H1 (cell line): ENCODE measurements around the gene UBR7. TPM values are rescaled to one million over a fixed set of nuclear protein-coding genes. Genes with fewer than 3 reads are reported as not detected.

Experiments
- CBX8 ChIP-seq: fragments of 300-800, 300-1000 bp; sonication (generic); IDR thresholded peaks from 2 replicates; pipeline ENCODE4 v1.7.1; 2016; ENCODE audit warnings: low read depth, low read length, borderline replicate concordance
- CREB1 ChIP-seq: IDR thresholded peaks from 2 replicates; pipeline ENCODE4 v1.6.1; 2012; ENCODE audit warnings: inconsistent platforms
- GTF2F1 ChIP-seq: IDR thresholded peaks from 2 replicates; pipeline ENCODE4 v1.6.1; 2012; ENCODE audit warnings: low read depth, low read length, improper control_type of control experiment, borderline replicate concordance
- KDM4A ChIP-seq: IDR thresholded peaks from one replicate; pipeline ENCODE4 v1.7.1; 2012; ENCODE audit warnings: low read depth, mild to moderate bottlenecking, moderate library complexity, low read length, inconsistent platforms; ENCODE audit not compliant: severe bottlenecking
- POLR2AphosphoS5 ChIP-seq: IDR thresholded peaks from 2 replicates; pipeline ENCODE4 v1.6.1; 2011; ENCODE audit warnings: low read depth, low read length
- SIX5 ChIP-seq: IDR thresholded peaks from 2 replicates; pipeline ENCODE4 v1.6.1; 2011; ENCODE audit warnings: mild to moderate bottlenecking, low read depth, low read length
- TAF1 ChIP-seq: IDR thresholded peaks from 2 replicates; pipeline ENCODE4 v1.6.1; 2011; ENCODE audit warnings: mild to moderate bottlenecking, low read depth, low read length
- polyA plus RNA-seq, 7 experiments: library from polyadenylated mRNA; depleted of rRNA in 3 of 7; stranded (reverse) in 5 of 7; unstranded in 2 of 7; fragments of >200 nt in 5 of 7; fragments of 200-250 nt in 2 of 7; gene quantifications; 1 replicate in 5 of 7; 2 replicates in 1 of 7; 4 replicates in 1 of 7; pipeline versions ENCODE4 v1.2.1 to v1.2.3, GENCODE V29; 2011 to 2013; ENCODE audit warnings: missing spikeins in 2 of 7, mixed read lengths in 2 of 7
- total RNA-seq: library from RNA; stranded (reverse); fragmentation: NEBNext Ultra II Directional; extraction: Animal tissue kit (Norgen Biotek cat#: 25700); gene quantifications from 2 replicates; pipeline ENCODE4 v1.2.1, GENCODE V29; 2021
- TF ChIP-seq, protein P1 (sequence below): fragments of 300-600 bp; sonication (generic); IDR thresholded peaks from 2 replicates; pipeline ENCODE4 v1.7.1; 2012; ENCODE audit warnings: low read length, moderate library complexity, mild to moderate bottlenecking, inconsistent platforms; ENCODE audit not compliant: insufficient replicate concordance

UBR7 gene
- total and polyA plus RNA-seq, 2 of the 8 experiments (the other 6 are each of a cell fraction or from before 2014, with no cell fraction given) = 20.1 to 28.4 TPM

- TF ChIP-seq, protein P1, sequence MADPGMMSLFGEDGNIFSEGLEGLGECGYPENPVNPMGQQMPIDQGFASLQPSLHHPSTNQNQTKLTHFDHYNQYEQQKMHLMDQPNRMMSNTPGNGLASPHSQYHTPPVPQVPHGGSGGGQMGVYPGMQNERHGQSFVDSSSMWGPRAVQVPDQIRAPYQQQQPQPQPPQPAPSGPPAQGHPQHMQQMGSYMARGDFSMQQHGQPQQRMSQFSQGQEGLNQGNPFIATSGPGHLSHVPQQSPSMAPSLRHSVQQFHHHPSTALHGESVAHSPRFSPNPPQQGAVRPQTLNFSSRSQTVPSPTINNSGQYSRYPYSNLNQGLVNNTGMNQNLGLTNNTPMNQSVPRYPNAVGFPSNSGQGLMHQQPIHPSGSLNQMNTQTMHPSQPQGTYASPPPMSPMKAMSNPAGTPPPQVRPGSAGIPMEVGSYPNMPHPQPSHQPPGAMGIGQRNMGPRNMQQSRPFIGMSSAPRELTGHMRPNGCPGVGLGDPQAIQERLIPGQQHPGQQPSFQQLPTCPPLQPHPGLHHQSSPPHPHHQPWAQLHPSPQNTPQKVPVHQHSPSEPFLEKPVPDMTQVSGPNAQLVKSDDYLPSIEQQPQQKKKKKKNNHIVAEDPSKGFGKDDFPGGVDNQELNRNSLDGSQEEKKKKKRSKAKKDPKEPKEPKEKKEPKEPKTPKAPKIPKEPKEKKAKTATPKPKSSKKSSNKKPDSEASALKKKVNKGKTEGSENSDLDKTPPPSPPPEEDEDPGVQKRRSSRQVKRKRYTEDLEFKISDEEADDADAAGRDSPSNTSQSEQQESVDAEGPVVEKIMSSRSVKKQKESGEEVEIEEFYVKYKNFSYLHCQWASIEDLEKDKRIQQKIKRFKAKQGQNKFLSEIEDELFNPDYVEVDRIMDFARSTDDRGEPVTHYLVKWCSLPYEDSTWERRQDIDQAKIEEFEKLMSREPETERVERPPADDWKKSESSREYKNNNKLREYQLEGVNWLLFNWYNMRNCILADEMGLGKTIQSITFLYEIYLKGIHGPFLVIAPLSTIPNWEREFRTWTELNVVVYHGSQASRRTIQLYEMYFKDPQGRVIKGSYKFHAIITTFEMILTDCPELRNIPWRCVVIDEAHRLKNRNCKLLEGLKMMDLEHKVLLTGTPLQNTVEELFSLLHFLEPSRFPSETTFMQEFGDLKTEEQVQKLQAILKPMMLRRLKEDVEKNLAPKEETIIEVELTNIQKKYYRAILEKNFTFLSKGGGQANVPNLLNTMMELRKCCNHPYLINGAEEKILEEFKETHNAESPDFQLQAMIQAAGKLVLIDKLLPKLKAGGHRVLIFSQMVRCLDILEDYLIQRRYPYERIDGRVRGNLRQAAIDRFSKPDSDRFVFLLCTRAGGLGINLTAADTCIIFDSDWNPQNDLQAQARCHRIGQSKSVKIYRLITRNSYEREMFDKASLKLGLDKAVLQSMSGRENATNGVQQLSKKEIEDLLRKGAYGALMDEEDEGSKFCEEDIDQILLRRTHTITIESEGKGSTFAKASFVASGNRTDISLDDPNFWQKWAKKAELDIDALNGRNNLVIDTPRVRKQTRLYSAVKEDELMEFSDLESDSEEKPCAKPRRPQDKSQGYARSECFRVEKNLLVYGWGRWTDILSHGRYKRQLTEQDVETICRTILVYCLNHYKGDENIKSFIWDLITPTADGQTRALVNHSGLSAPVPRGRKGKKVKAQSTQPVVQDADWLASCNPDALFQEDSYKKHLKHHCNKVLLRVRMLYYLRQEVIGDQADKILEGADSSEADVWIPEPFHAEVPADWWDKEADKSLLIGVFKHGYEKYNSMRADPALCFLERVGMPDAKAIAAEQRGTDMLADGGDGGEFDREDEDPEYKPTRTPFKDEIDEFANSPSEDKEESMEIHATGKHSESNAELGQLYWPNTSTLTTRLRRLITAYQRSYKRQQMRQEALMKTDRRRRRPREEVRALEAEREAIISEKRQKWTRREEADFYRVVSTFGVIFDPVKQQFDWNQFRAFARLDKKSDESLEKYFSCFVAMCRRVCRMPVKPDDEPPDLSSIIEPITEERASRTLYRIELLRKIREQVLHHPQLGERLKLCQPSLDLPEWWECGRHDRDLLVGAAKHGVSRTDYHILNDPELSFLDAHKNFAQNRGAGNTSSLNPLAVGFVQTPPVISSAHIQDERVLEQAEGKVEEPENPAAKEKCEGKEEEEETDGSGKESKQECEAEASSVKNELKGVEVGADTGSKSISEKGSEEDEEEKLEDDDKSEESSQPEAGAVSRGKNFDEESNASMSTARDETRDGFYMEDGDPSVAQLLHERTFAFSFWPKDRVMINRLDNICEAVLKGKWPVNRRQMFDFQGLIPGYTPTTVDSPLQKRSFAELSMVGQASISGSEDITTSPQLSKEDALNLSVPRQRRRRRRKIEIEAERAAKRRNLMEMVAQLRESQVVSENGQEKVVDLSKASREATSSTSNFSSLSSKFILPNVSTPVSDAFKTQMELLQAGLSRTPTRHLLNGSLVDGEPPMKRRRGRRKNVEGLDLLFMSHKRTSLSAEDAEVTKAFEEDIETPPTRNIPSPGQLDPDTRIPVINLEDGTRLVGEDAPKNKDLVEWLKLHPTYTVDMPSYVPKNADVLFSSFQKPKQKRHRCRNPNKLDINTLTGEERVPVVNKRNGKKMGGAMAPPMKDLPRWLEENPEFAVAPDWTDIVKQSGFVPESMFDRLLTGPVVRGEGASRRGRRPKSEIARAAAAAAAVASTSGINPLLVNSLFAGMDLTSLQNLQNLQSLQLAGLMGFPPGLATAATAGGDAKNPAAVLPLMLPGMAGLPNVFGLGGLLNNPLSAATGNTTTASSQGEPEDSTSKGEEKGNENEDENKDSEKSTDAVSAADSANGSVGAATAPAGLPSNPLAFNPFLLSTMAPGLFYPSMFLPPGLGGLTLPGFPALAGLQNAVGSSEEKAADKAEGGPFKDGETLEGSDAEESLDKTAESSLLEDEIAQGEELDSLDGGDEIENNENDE = no peak
- no peak for TF ChIP-seq GTF2F1
- TF ChIP-seq SIX5 = no peak
- TF ChIP-seq POLR2AphosphoS5 = no peak
- no peak for TF ChIP-seq KDM4A
- no peak for TF ChIP-seq CBX8
- no peak for TF ChIP-seq TAF1
- no peak for TF ChIP-seq CREB1
- TF ChIP-seq, all 59 proteins: peak for 0
Observed at GRCh38 chr14:93232159-93232558, 25.1 kb downstream of the UBR7 start (continued).
